Ishikawa (cell line): ENCODE data around the gene VTI1A.

Source experiments
- CEBPB ChIP-seq: IDR thresholded peaks from 2 replicates; pipeline ENCODE4 v1.6.1; 2012
- CREB1 ChIP-seq: IDR thresholded peaks from 2 replicates; pipeline ENCODE4 v1.6.1; 2012; ENCODE audit warnings: low read depth
- EGR1 ChIP-seq: IDR thresholded peaks from 2 replicates; pipeline ENCODE4 v1.6.1; 2012
- EP300 ChIP-seq: IDR thresholded peaks from 2 replicates; pipeline ENCODE4 v1.6.1; 2012; ENCODE audit warnings: borderline replicate concordance
- FOXM1 ChIP-seq: IDR thresholded peaks from 2 replicates; pipeline ENCODE4 v1.6.1; 2012; ENCODE audit warnings: low read depth, borderline replicate concordance
- MAX ChIP-seq: IDR thresholded peaks from 2 replicates; pipeline ENCODE4 v1.6.1; 2012
- NFIC ChIP-seq: IDR thresholded peaks from 2 replicates; pipeline ENCODE4 v1.6.1; 2012
- RAD21 ChIP-seq: IDR thresholded peaks from 2 replicates; pipeline ENCODE4 v1.6.1; 2012; ENCODE audit warnings: low read depth
- REST ChIP-seq: IDR thresholded peaks from 2 replicates; pipeline ENCODE4 v1.6.1; 2012; ENCODE audit warnings: low read depth, mild to moderate bottlenecking
- TAF1 ChIP-seq: IDR thresholded peaks from 2 replicates; pipeline ENCODE4 v1.6.1; 2012; ENCODE audit warnings: low read depth, mild to moderate bottlenecking
- TCF12 ChIP-seq: IDR thresholded peaks from 2 replicates; pipeline ENCODE4 v1.6.1; 2012; ENCODE audit warnings: low read depth
- TEAD4 ChIP-seq: IDR thresholded peaks from 2 replicates; pipeline ENCODE4 v1.6.1; 2012
- YY1 ChIP-seq: IDR thresholded peaks from 2 replicates; pipeline ENCODE4 v1.6.1; 2012; ENCODE audit warnings: low read depth
- ZBTB7A ChIP-seq: IDR thresholded peaks from 2 replicates; pipeline ENCODE4 v1.6.1; 2012; ENCODE audit warnings: low read depth
- TF ChIP-seq, protein P1 (sequence below): IDR thresholded peaks from 2 replicates; pipeline ENCODE4 v1.6.1; 2012

Gene VTI1A

GRCh38 chr10:112844681-112845544, 397.9 kb downstream of the VTI1A start:
- TF ChIP-seq TEAD4 (no peak), ZBTB7A (no peak), EP300 (no peak), MAX (no peak), TAF1 (no peak), YY1 (no peak), FOXM1 (no peak), CREB1 (no peak)
- TF ChIP-seq, protein P1, sequence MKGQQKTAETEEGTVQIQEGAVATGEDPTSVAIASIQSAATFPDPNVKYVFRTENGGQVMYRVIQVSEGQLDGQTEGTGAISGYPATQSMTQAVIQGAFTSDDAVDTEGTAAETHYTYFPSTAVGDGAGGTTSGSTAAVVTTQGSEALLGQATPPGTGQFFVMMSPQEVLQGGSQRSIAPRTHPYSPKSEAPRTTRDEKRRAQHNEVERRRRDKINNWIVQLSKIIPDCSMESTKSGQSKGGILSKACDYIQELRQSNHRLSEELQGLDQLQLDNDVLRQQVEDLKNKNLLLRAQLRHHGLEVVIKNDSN: no peak

DNA sequence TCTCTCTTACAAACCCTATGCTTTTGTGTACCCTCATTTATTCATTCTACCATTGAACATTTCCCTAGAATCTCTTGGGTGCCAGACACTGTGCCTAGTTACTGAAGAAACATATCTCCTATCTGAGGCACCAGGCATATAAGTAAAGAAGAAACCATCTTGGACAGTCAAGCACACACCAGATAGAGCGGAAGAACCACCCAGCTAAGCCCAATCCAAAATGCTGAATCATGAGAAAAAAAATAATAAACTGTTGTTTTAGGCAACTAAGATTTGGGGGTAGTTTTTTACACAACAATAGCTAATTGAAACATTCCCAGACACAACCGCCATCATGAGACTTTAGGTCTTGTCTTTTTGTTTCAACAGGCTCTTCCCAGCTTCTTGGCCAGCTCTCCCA, 400.8 kb downstream of the VTI1A start:
- TF ChIP-seq TAF1 (no peak), TEAD4 (no peak), CREB1 (no peak), YY1 (no peak), RAD21 (no peak), FOXM1 (no peak), EP300 (no peak), NFIC (no peak), TCF12 (no peak), REST (no peak), MAX (no peak), EGR1 (no peak), ZBTB7A (no peak), CEBPB (no peak)
- TF ChIP-seq, protein P1: no peak

- TF ChIP-seq ZBTB7A: no peak
- no peak for TF ChIP-seq TCF12
- TF ChIP-seq FOXM1: no peak
Observed at GRCh38 chr10:112848228-112848627, 401.2 kb downstream of the VTI1A start.

DNA sequence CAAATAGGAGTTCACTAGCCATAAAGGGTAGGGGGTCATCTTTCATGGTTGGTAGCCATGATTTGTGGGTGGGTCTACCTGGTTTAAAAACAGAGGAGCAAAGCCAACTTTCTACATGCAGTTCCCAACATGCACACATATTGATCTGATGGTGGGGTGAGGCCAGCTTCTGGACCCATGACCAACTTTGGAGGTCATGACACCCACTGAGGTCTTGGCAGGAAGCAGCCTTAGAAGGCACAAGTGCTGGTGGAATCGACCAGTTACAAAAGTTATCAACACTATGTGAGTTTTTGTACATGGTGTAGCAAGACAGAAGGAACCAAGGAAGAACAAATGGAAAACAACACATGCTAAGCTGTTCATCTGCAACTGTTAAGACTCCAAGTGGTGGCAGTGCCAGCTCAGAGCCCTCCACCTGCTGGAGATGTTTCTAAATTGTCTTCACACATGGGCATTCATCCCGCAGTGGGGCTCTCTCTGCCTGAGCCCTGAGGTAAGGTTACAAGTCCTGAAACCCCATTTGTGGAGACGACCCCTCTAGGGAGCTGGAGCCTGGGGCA, 401.9 kb downstream of the VTI1A start:
- TF ChIP-seq TEAD4 (no peak), EGR1 (no peak), TAF1 (no peak), FOXM1 (no peak), REST (no peak), MAX (no peak), TCF12 (no peak), YY1 (no peak), EP300 (no peak), NFIC (no peak), CEBPB (no peak), ZBTB7A (no peak)
- TF ChIP-seq, protein P1: no peak

GRCh38 chr10:112849546-112849945, 402.5 kb downstream of the VTI1A start:
- no peak for TF ChIP-seq EP300
- TF ChIP-seq TAF1: no peak
- no peak for TF ChIP-seq YY1
- no peak for TF ChIP-seq REST
- no peak for TF ChIP-seq MAX
- no peak for TF ChIP-seq RAD21
- no peak for TF ChIP-seq TEAD4
- TF ChIP-seq, protein P1: no peak
- no peak for TF ChIP-seq TCF12
- TF ChIP-seq FOXM1: no peak
- no peak for TF ChIP-seq CREB1
- no peak for TF ChIP-seq ZBTB7A
- TF ChIP-seq EGR1: no peak
